GM13977 (cell line): ENCODE measurements around the gene MAP2.

Source experiments
- DNase-seq: peaks from one replicate; pipeline ENCODE4 v3.0.0; 2012; ENCODE audit warnings: low spot score
- CTCF ChIP-seq: IDR thresholded peaks from 2 replicates; pipeline ENCODE4 v1.5.1; 2012; ENCODE audit warnings: mild to moderate bottlenecking, control low read depth; ENCODE audit not compliant: insufficient read depth; ENCODE audit errors: extremely low read depth, missing control alignments
- in situ Hi-C: fragments of 300-500 bp; cut with MboI; formaldehyde crosslinking; loops from one replicate; pipeline ENCODE4 v1.12.0; 2022; ENCODE audit warnings: low sequenced_read_pairs, low pct_unique_long_range_greater_than_20kb, mixed read lengths, inconsistent platforms; ENCODE audit not compliant: unreplicated experiment

MAP2 gene

GRCh38 chr2:209431701-209432100 lies 7.9 kb downstream of the MAP2 start:
- TF ChIP-seq CTCF = no peak
- in situ Hi-C loops = no loop called here
- no peak for DNase-seq

- no peak for DNase-seq
- in situ Hi-C loops = no loop called here
- TF ChIP-seq CTCF = no peak
Measured at GRCh38 chr2:209441541-209441940, 17.7 kb downstream of the MAP2 start.

GRCh38 chr2:209442939-209443338 lies 19.1 kb downstream of the MAP2 start:
- no peak for DNase-seq
- in situ Hi-C loops = no loop called here
- TF ChIP-seq CTCF = no peak

GRCh38 chr2:209445485-209445884 lies 21.6 kb downstream of the MAP2 start:
- in situ Hi-C loops = no loop called here
- no peak for DNase-seq
- TF ChIP-seq CTCF = no peak

GRCh38 chr2:209451209-209451834 lies 27.5 kb downstream of the MAP2 start:
- TF ChIP-seq CTCF = no peak
- in situ Hi-C loops = no loop called here
- no peak for DNase-seq

GRCh38 chr2:209456489-209456888 lies 32.6 kb downstream of the MAP2 start:
- in situ Hi-C loops = no loop called here
- no peak for TF ChIP-seq CTCF
- DNase-seq = no peak
